ENCODE results near the gene EYA3. TPM values are rescaled to one million over a fixed set of nuclear protein-coding genes. Genes with fewer than 3 reads are reported as not detected.

Gene EYA3
- total and polyA plus RNA-seq, 2 donors (not counting 3 experiments of a cell fraction or from before 2014, with no cell fraction given), result 12.7 to 33.0 TPM

DNA sequence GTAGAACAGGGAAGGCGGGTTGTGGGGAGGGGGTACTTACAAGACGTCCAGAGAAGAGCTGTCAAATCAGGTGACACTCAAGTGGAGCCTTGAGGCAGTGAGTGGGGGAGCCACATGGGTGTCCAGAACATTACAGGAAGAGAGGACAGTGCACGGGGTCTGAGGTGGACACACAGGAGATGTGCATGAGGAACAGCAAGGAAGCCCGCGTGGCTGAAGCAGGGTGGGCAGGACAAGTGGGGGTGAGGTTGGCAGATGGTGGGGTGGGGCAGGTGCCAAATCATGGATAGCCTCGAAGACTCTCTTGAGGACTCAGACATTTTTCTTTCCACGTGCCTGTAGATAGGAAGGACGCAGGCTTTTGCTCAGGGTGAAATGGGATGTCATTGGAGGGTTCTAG is 152.7 kb downstream of the EYA3 start:
- no TSS peak for BruUV-seq (replicated peaks)
- no peak for DNase-seq (ENCODE audit: low read depth, low spot score)
- no peaks in the 10 kb centered on the region for H3K36me3 ChIP-seq (ENCODE audit: control insufficient read depth in 2 of 2, extremely low read depth in 1 of 2, insufficient read depth in 2 of 2, low read length in 2 of 2)
- POLR2A ChIA-PET, result no interaction called here
- dilution Hi-C loops (cut with MboI; ENCODE audit: extremely low pct_ligation_motif_present, low sequenced_read_pairs), result no loop called here
- H2AFZ ChIP-seq (ENCODE audit: low read depth, low read length), result no peak overlapping the region
- FAIRE-seq, result no peak
- H3K79me2 ChIP-seq (ENCODE audit: control insufficient read depth, insufficient read depth, low read length), result no peaks in the 10 kb centered on the region
- TF ChIP-seq FOS (IDR thresholded peaks at IDR 0.05; ENCODE audit: borderline replicate concordance, insufficient read depth, low read length) (no peak), POLR2A (IDR thresholded peaks at IDR 0.05; ENCODE audit: low read depth, low read length) (no peak)
- no peak overlapping the region for H3K4me2 ChIP-seq (ENCODE audit: insufficient read depth, low read length)
- no peak overlapping the region for H3K4me3 ChIP-seq (replicated peaks in 1 of 3; ENCODE audit: insufficient read depth in 1 of 3, low read depth in 1 of 3, low read length in 3 of 3)
- CTCF ChIA-PET, result interaction anchor here (0.6 to 1.8 kb wide), 5 partner anchors 16 to 78 kb away, joined by 3 to 5 read pairs (median 4); no protein-coding TSS in a partner anchor
- H3K9me3 ChIP-seq (replicated peaks; ENCODE audit: control insufficient read depth, insufficient read depth, low read length), result no peaks in the 10 kb centered on the region
- intact Hi-C loops (cut with micrococcal nuclease), result no loop called here
- no peak overlapping the region for H3K9ac ChIP-seq (replicated peaks; ENCODE audit: extremely low read depth, insufficient read depth, low read length)
- no peaks in the 10 kb centered on the region for H3K4me1 ChIP-seq (ENCODE audit: control insufficient read depth, extremely low read depth, insufficient read depth, low read length)
- H3K9me1 ChIP-seq (replicated peaks; ENCODE audit: control insufficient read depth, extremely low read depth, insufficient read depth, low read length), result no peaks in the 10 kb centered on the region
- H3K27ac ChIP-seq (ENCODE audit: insufficient read depth, low read depth, low read length), result no peak overlapping the region
- no peaks in the 10 kb centered on the region for H4K20me1 ChIP-seq (replicated peaks; ENCODE audit: control insufficient read depth, extremely low read depth, insufficient read depth, low read length)
- peaks cover 0 to 5% of the 10 kb centered on the region in 2 experiments for H3K27me3 ChIP-seq (ENCODE audit: control insufficient read depth in 2 of 2, insufficient read depth in 2 of 2, low read length in 2 of 2)

DNA sequence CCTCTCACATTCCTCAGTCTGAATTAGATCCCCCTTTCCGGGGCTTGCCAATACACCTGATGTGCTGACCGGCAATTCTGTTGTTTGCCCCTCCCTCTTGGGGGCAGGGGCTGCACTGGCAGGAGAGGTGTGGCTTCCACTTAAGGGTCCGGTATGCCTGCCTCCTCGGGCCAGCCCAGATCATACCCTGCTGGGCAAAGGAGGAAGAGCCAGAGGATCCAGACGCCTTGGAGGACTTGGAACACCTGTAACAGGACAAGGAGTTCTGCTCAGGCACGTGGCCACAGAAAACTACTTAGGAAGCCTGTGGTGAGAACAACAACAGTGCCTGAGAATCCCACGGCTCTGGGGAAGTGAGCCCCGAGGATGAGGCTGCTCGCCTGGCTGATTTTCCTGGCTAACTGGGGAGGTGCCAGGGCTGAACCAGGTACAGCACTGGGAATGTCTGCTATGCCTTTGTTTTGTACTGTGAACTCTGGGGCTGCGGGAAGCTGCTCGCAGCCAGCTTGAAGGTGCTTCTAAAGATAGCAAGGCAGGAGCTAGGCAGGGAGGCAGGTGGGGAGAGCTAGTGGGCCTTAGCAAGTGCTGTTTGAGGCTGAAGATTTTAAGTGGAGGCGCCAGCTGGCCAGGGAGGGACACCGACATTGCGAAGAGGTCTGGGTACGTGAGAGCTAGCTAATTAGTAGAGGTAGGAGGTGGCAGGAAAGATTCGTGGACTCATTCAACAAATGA is 153.4 kb downstream of the EYA3 start, which contains the start of gene SMPDL3B:
SMPDL3B (plus strand) TSS at position 183 of the 732 bp plus-strand sequence; CDS start at position 367, 184 bp downstream.
- BruUV-seq (replicated peaks), result no TSS peak
- H3K79me2 ChIP-seq (ENCODE audit: control insufficient read depth, insufficient read depth, low read length), result no peaks in the 10 kb centered on the region

More for the DNA sequence above, 153.4 kb downstream of the EYA3 start, which contains the start of gene SMPDL3B:
- Histone ChIP-seq H3K4me2 (ENCODE audit: insufficient read depth, low read length) (no peak within 1 kb of the TSS), H3K4me1 (ENCODE audit: control insufficient read depth, extremely low read depth, insufficient read depth, low read length) (no peaks in the 10 kb centered on the region), H2AFZ (ENCODE audit: low read depth, low read length) (peak within 1 kb of the TSS; percentile 87), H3K4me3 (replicated peaks in 1 of 3; ENCODE audit: insufficient read depth in 1 of 3, low read depth in 1 of 3, low read length in 3 of 3) (no peak within 1 kb of the TSS), H3K36me3 (ENCODE audit: control insufficient read depth in 2 of 2, extremely low read depth in 1 of 2, insufficient read depth in 2 of 2, low read length in 2 of 2) (no peaks in the 10 kb centered on the region), H3K9me1 (replicated peaks; ENCODE audit: control insufficient read depth, extremely low read depth, insufficient read depth, low read length) (no peaks in the 10 kb centered on the region), H3K27me3 (ENCODE audit: control insufficient read depth in 2 of 2, insufficient read depth in 2 of 2, low read length in 2 of 2) (peaks cover 0 to 5% of the 10 kb centered on the region in 2 experiments), H3K27ac (ENCODE audit: insufficient read depth, low read depth, low read length) (no peak within 1 kb of the TSS), H4K20me1 (replicated peaks; ENCODE audit: control insufficient read depth, extremely low read depth, insufficient read depth, low read length) (no peaks in the 10 kb centered on the region), H3K9ac (replicated peaks; ENCODE audit: extremely low read depth, insufficient read depth, low read length) (no peak within 1 kb of the TSS), H3K9me3 (replicated peaks; ENCODE audit: control insufficient read depth, insufficient read depth, low read length) (no peaks in the 10 kb centered on the region)
- ChIA-PET POLR2A (no interaction called here), CTCF (interaction anchor here (0.6 to 1.8 kb wide), 5 partner anchors 16 to 77 kb away, joined by 3 to 5 read pairs (median 4); no protein-coding TSS in a partner anchor)
- TF ChIP-seq EZH2 (IDR thresholded peaks at IDR 0.05; ENCODE audit: borderline replicate concordance, low read depth, low read length, severe bottlenecking), result no peak
- no peak for TF ChIP-seq GATA2 (IDR thresholded peaks at IDR 0.05; ENCODE audit: insufficient read depth, insufficient read length, low read depth, low read length)
- TF ChIP-seq POLR2A (IDR thresholded peaks at IDR 0.05; ENCODE audit: low read depth, low read length), result no peak
- TF ChIP-seq, protein P1, sequence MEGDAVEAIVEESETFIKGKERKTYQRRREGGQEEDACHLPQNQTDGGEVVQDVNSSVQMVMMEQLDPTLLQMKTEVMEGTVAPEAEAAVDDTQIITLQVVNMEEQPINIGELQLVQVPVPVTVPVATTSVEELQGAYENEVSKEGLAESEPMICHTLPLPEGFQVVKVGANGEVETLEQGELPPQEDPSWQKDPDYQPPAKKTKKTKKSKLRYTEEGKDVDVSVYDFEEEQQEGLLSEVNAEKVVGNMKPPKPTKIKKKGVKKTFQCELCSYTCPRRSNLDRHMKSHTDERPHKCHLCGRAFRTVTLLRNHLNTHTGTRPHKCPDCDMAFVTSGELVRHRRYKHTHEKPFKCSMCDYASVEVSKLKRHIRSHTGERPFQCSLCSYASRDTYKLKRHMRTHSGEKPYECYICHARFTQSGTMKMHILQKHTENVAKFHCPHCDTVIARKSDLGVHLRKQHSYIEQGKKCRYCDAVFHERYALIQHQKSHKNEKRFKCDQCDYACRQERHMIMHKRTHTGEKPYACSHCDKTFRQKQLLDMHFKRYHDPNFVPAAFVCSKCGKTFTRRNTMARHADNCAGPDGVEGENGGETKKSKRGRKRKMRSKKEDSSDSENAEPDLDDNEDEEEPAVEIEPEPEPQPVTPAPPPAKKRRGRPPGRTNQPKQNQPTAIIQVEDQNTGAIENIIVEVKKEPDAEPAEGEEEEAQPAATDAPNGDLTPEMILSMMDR (IDR thresholded peaks at IDR 0.05; ENCODE audit: extremely low read depth in 1 of 2, insufficient read depth in 1 of 2, low read depth in 1 of 2, low read length in 2 of 2), result no peak
- TF ChIP-seq MYC (IDR thresholded peaks at IDR 0.05; ENCODE audit: low read depth, low read length), result no peak
- TF ChIP-seq, protein P2, sequence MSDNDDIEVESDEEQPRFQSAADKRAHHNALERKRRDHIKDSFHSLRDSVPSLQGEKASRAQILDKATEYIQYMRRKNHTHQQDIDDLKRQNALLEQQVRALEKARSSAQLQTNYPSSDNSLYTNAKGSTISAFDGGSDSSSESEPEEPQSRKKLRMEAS (IDR thresholded peaks at IDR 0.05; ENCODE audit: insufficient read depth, insufficient read length), result no peak
- no peak for TF ChIP-seq FOS (IDR thresholded peaks at IDR 0.05; ENCODE audit: borderline replicate concordance, insufficient read depth, low read length)
- TF ChIP-seq POLR2AphosphoS5 (IDR thresholded peaks at IDR 0.05; ENCODE audit: insufficient read depth, low read depth, low read length), result no peak
- no peak for TF ChIP-seq JUN (IDR thresholded peaks at IDR 0.05; ENCODE audit: borderline replicate concordance, insufficient read depth, insufficient read length, low read depth)
- dilution Hi-C loops (cut with MboI; ENCODE audit: extremely low pct_ligation_motif_present, low sequenced_read_pairs) (no loop called here), intact Hi-C loops (cut with micrococcal nuclease) (no loop called here)
- peak; percentile 41 for DNase-seq (ENCODE audit: low read depth, low spot score)
- FAIRE-seq, result peak; percentile 60

Measured in endothelial cell of umbilical vein (primary cell).